GM12878 (cell line): ENCODE results near the gene HIVEP1. TPM values are rescaled to one million over a fixed set of nuclear protein-coding genes. Genes with fewer than 3 reads are reported as not detected.
A peak's percentile ranks its signal among the peaks of the same experiment; 100 is the strongest.

Experiments
- ATAC-seq: fragments of 200-7000 bp; cut with Tn5 transposase; 3 replicates; pipeline ENCODE4 v1.9.1; 2020; ENCODE audit warnings: mild to moderate bottlenecking, moderate library complexity
- BruUV-seq: library from RNA; stranded (reverse); fragments of 400-500 nt; replicated peaks from 2 replicates; lab custom pipeline; 2021; lab: Mats Ljungman, UMichigan
- CTCF ChIA-PET: fragments of 300-600 bp; sonication (Branson Sonifier 250); formaldehyde crosslinking; extraction: SDS; loops from one replicate; lab custom pipeline; 2021; ENCODE audit warnings: inconsistent platforms; lab: Yijun Ruan, JAX
- POLR2A ChIA-PET: fragments of 350-600 bp; formaldehyde crosslinking; extraction: SDS; loops from one replicate; lab custom pipeline; 2021; ENCODE audit warnings: inconsistent platforms; lab: Charles Lee
- RAD21 ChIA-PET: fragments of 300-600 bp; sonication (Branson Sonifier 250); formaldehyde crosslinking; loops from one replicate; lab custom pipeline; 2023; ENCODE audit warnings: antibody characterized with exemption; ENCODE audit not compliant: unreplicated experiment; lab: Charles Lee
- SMC1A ChIA-PET: fragments of 300-600 bp; sonication (Branson Sonifier 250); formaldehyde crosslinking; loops from one replicate; lab custom pipeline; 2023; ENCODE audit not compliant: unreplicated experiment, uncharacterized antibody; lab: Charles Lee
- DNase-seq: peaks from one replicate; pipeline ENCODE4 v3.0.0-alpha.2; 2011; ENCODE audit warnings: low read depth, low spot score
- FAIRE-seq: peaks from 3 replicates; lab custom pipeline; 2011; peaks lifted over from hg19 to GRCh38; lab: Jason Lieb, UNC
- H2AFZ ChIP-seq: 2 replicates; pipeline ENCODE4 v1.6.0; 2011; ENCODE audit warnings: low read depth, low read length, control low read depth; ENCODE audit not compliant: control insufficient read depth
- H3K27ac ChIP-seq: 2 replicates; pipeline ENCODE4 v1.5.1; 2011; ENCODE audit warnings: control low read depth; ENCODE audit not compliant: control insufficient read depth, insufficient read depth
- H3K27me3 ChIP-seq, 2 experiments: replicated peaks in 1 of 2; 2 replicates each; pipeline versions ENCODE4 v1.6.0 to v1.6.1; 2011; ENCODE audit warnings: low read length in 1 of 2; ENCODE audit not compliant: control insufficient read depth in 2 of 2, insufficient read depth in 2 of 2
- H3K36me3 ChIP-seq, 2 experiments: 2 replicates each; pipeline ENCODE4 v1.5.1; 2011; ENCODE audit warnings: low read length in 1 of 2; ENCODE audit not compliant: control insufficient read depth in 2 of 2, insufficient read depth in 2 of 2
- H3K4me1 ChIP-seq: 2 replicates; pipeline ENCODE4 v1.6.1; 2011; ENCODE audit warnings: mild to moderate bottlenecking, low read length, moderate library complexity, mixed read lengths; ENCODE audit not compliant: control insufficient read depth, insufficient read depth
- H3K4me2 ChIP-seq: 2 replicates; pipeline ENCODE4 v1.6.0; 2011; ENCODE audit warnings: control low read depth; ENCODE audit not compliant: control insufficient read depth, insufficient read depth
- H3K4me3 ChIP-seq: fragments of 200-600 bp; sonication (generic); 2 replicates; pipeline ENCODE4 v1.5.1; 2016
- H3K79me2 ChIP-seq: 2 replicates; pipeline ENCODE4 v1.6.0; 2011; ENCODE audit warnings: low read length; ENCODE audit not compliant: control insufficient read depth, insufficient read depth
- H3K9ac ChIP-seq: 2 replicates; pipeline ENCODE4 v1.8.0; 2011; ENCODE audit warnings: low read length, control low read depth, mixed read lengths; ENCODE audit not compliant: control insufficient read depth, insufficient read depth
- H3K9me3 ChIP-seq: replicated peaks from 3 replicates; pipeline ENCODE4 v1.5.1; 2011; ENCODE audit warnings: mild to moderate bottlenecking, low read length; ENCODE audit not compliant: control insufficient read depth, insufficient read depth
- H4K20me1 ChIP-seq: 2 replicates; pipeline ENCODE4 v1.6.0; 2011; ENCODE audit not compliant: control insufficient read depth, insufficient read depth
- KAT2A ChIP-seq: conservative IDR thresholded peaks from 2 replicates; pipeline ENCODE4 v1.6.1; 2011; ENCODE audit warnings: low read depth, low read length; ENCODE audit not compliant: control insufficient read depth
- NFYB ChIP-seq: IDR thresholded peaks from 2 replicates; pipeline ENCODE4 v1.6.1; 2011; ENCODE audit warnings: low read depth, mild to moderate bottlenecking, low read length, improper control_type of control experiment, moderate library complexity; ENCODE audit not compliant: insufficient read depth
- PAX5 ChIP-seq: IDR thresholded peaks from 2 replicates; pipeline ENCODE4 v1.6.1; 2011; ENCODE audit warnings: low read depth, low read length, borderline replicate concordance
- RCOR1 ChIP-seq: conservative IDR thresholded peaks from 2 replicates; pipeline ENCODE4 v1.6.1; 2012; ENCODE audit warnings: low read depth, low read length, improper control_type of control experiment
- SUZ12 ChIP-seq: fragments of 200-600 bp; sonication (generic); IDR thresholded peaks from one replicate; pipeline ENCODE4 v1.6.1; 2018; ENCODE audit warnings: antibody characterized with exemption, mild to moderate bottlenecking; ENCODE audit not compliant: unreplicated experiment
- WGBS: methylation state at CpG from one replicate; pipeline ENCODE4 v1.1.6; 2016; ENCODE audit warnings: low lambda C conversion rate; ENCODE audit not compliant: insufficient replicate concordance, insufficient coverage; ENCODE audit errors: missing lambda C conversion rate; 5-methylcytosine and 5-hydroxymethylcytosine counted together
- in situ Hi-C: fragments of 300-500 bp; cut with MboI; formaldehyde crosslinking; loops from 9 replicates; pipeline ENCODE4 v1.14.3; 2018; ENCODE audit warnings: mixed read lengths
- intact Hi-C: fragments of 100-400 bp; cut with micrococcal nuclease; formaldehyde crosslinking; loops from one replicate; pipeline ENCODE4 v1.14.2; 2022; ENCODE audit not compliant: unreplicated experiment
- polyA plus RNA-seq, 11 experiments: library from polyadenylated mRNA; depleted of rRNA in 4 of 11; unstranded in 6 of 11; stranded (reverse) in 5 of 11; fragments of >200 nt; fragmentation: Nextera tagmentation in 4 of 11; fragmentation: Illumina TruSeq in 1 of 11; extraction: Ambion mirVana in 4 of 11; extraction: Trizol in 1 of 11; gene quantifications; 1 replicate in 1 of 11; 2 replicates in 10 of 11; pipeline versions ENCODE4 v1.2.1 to v1.2.3, GENCODE V29; 2011 to 2016; ENCODE audit warnings: inconsistent platforms in 2 of 11, missing spikeins in 2 of 11, low read depth in 1 of 11
- total RNA-seq, 4 experiments: library from RNA; depleted of rRNA in 3 of 4; stranded (reverse); fragments of >200 nt in 3 of 4; fragmentation: Illumina TruSeq in 1 of 4; extraction: Trizol in 1 of 4; gene quantifications; 2 replicates each; pipeline versions ENCODE4 v1.2.1 to v1.2.3, GENCODE V29; 2013 to 2021
- TF ChIP-seq, protein P1 (sequence below): IDR thresholded peaks from 2 replicates; pipeline ENCODE4 v1.6.1; 2011; ENCODE audit warnings: mild to moderate bottlenecking, low read depth, low read length, moderate library complexity; ENCODE audit not compliant: insufficient replicate concordance

Gene HIVEP1
- total and polyA plus RNA-seq, 10 of the 15 experiments (the other 5 are each of a cell fraction or from before 2014, with no cell fraction given): 4.3 to 37.5 (median 21.6) TPM

DNA sequence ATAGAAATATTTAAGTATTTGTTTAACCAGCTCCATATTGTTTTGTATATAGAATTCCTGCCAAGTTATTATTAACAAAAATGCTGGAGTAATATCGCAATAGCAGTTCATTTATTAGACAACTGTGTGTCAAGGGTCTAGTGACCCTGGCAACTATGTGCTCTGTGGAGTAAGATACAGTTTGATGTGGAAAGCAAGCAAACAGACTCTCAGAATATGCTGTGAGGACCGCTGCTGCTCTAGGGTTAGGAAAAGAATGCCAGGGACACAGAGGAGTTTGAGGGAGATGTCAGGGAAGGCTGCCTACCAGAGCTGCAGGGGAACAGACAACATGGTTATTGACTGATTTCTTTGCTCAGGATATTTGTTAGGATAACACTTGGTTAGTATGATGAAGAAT lies 71.2 kb downstream of the HIVEP1 start:
- CTCF ChIA-PET: interaction anchor here (0.7 to 1.7 kb wide), 6 partner anchors 8 to 207 kb away, joined by 3 to 7 read pairs (median 4); partner anchors contain the start of gene EDN1
- POLR2A ChIA-PET: interaction anchor here (0.8 to 5.1 kb wide), 4 partner anchors 10 to 27 kb away, joined by 3 to 18 read pairs (median 3); no protein-coding TSS in a partner anchor
- H3K9me3 ChIP-seq: no peaks in the 10 kb centered on the region
- RAD21 ChIA-PET: interaction anchor here (0.7 to 1.9 kb wide), 5 partner anchors 10 to 100 kb away, joined by 3 to 7 read pairs (median 3); no protein-coding TSS in a partner anchor
- FAIRE-seq: no peak
- no peak for TF ChIP-seq KAT2A
- TF ChIP-seq, protein P1, sequence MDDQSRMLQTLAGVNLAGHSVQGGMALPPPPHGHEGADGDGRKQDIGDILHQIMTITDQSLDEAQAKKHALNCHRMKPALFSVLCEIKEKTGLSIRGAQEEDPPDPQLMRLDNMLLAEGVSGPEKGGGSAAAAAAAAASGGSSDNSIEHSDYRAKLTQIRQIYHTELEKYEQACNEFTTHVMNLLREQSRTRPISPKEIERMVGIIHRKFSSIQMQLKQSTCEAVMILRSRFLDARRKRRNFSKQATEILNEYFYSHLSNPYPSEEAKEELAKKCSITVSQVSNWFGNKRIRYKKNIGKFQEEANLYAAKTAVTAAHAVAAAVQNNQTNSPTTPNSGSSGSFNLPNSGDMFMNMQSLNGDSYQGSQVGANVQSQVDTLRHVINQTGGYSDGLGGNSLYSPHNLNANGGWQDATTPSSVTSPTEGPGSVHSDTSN: no peak
- no peak for TF ChIP-seq NFYB
- peaks cover 85% of the 10 kb centered on the region for H3K79me2 ChIP-seq
- in situ Hi-C loops: no loop called here
- no peaks in the 10 kb centered on the region for H3K27me3 ChIP-seq
- H3K36me3 ChIP-seq: peaks cover 0 to 5% of the 10 kb centered on the region in 2 experiments; a peak in 2 of 4 replicates
- no peak overlapping the region for H3K9ac ChIP-seq
- SMC1A ChIA-PET: interaction anchor here (0.6 to 2.1 kb wide), 17 partner anchors 8 to 380 kb away, joined by 3 to 13 read pairs (median 3); no protein-coding TSS in a partner anchor
- H2AFZ ChIP-seq: no peak overlapping the region
- BruUV-seq: no TSS peak
- intact Hi-C loops: no loop called here
- WGBS: 100% methylated on average over 2 of the region's 2 CpGs
- no peak for ATAC-seq
- peaks cover 4% of the 10 kb centered on the region; the same call in 1 of the 2 replicates for H4K20me1 ChIP-seq
- no peak for DNase-seq
- H3K4me3 ChIP-seq: no peak overlapping the region
- H3K27ac ChIP-seq: no peak overlapping the region
- H3K4me2 ChIP-seq: no peak overlapping the region
- peaks cover 28% of the 10 kb centered on the region for H3K4me1 ChIP-seq

DNA sequence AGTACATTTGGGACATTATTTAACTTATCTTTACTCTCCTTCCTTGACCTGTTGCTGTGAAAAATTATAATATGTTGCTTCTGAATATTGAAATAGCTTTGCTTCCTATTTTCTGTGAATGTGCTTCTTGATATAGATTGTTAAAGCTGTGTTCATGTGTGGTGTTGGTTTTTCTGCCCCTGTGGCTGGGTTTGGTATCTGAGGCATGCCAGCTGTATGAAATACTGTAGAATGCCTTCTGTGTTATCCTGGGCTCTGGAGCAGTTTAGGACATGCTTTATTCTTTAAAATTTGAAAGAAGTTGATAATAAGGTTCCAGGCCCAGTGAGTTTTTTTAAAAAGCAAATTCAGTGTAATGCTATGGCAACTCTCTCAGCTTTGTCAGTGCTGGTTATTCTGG lies 71.7 kb downstream of the HIVEP1 start:
- ChIA-PET CTCF (interaction anchor here (0.8 to 1.7 kb wide), 4 partner anchors 8 to 17 kb away, joined by 3 to 7 read pairs (median 4); no protein-coding TSS in a partner anchor), POLR2A (interaction anchor here (0.8 to 5.1 kb wide), 3 partner anchors 9 to 27 kb away, joined by 3 to 18 read pairs (median 3); no protein-coding TSS in a partner anchor), RAD21 (interaction anchor here (0.7 to 1.9 kb wide), 5 partner anchors 10 to 100 kb away, joined by 3 to 7 read pairs (median 3); no protein-coding TSS in a partner anchor), SMC1A (interaction anchor here (0.6 to 2.1 kb wide), 18 partner anchors 8 to 359 kb away, joined by 3 to 13 read pairs (median 4); no protein-coding TSS in a partner anchor)
- H3K4me3 ChIP-seq: no peak overlapping the region
- no peaks in the 10 kb centered on the region for H3K27me3 ChIP-seq
- peak overlapping the region; percentile 26; the same call in 1 of the 2 replicates for H3K27ac ChIP-seq
- peaks cover 0 to 5% of the 10 kb centered on the region in 2 experiments; a peak in 1 of 4 replicates for H3K36me3 ChIP-seq
- peak; percentile 55 for ATAC-seq
- TF ChIP-seq SUZ12: no peak
- no peak for TF ChIP-seq RCOR1
- TF ChIP-seq PAX5: no peak
- no peak overlapping the region for H2AFZ ChIP-seq
- intact Hi-C loops (no loop called here), in situ Hi-C loops (no loop called here)
- no peak for FAIRE-seq
- H3K4me1 ChIP-seq: peaks cover 28% of the 10 kb centered on the region
- no peak overlapping the region for H3K9ac ChIP-seq
- no peak for DNase-seq
- H4K20me1 ChIP-seq: peaks cover 4% of the 10 kb centered on the region; the same call in 1 of the 2 replicates
- peaks cover 85% of the 10 kb centered on the region for H3K79me2 ChIP-seq
- H3K4me2 ChIP-seq: no peak overlapping the region
- H3K9me3 ChIP-seq: no peaks in the 10 kb centered on the region
- BruUV-seq: no TSS peak
